Measurements from ENCODE around the gene FLNB. TPM values are rescaled to one million over a fixed set of nuclear protein-coding genes. Genes with fewer than 3 reads are reported as not detected.

Gene FLNB
- total and polyA plus RNA-seq, 2 of the 13 experiments (the other 11 are each of a cell fraction or from before 2014, with no cell fraction given), result 106 to 130 TPM

GRCh38 chr3:58009026-58009748 is 965 bp downstream of the FLNB start (continued):
- no peak for TF ChIP-seq GMEB2 (CRISPR knock-in tag; IDR thresholded peaks at IDR 0.05; ENCODE audit: low read depth)
- TF ChIP-seq HINFP (CRISPR knock-in tag; IDR thresholded peaks at IDR 0.05; ENCODE audit: low read depth), result no peak
- TF ChIP-seq ZNF773 (CRISPR knock-in tag; IDR thresholded peaks at IDR 0.05; ENCODE audit: borderline replicate concordance), result no peak
- TF ChIP-seq ZNF607 (CRISPR knock-in tag; IDR thresholded peaks at IDR 0.05; ENCODE audit: borderline replicate concordance), result 0 out of 2 replicates have a peak, but pooled peaks have one; percentile 12
- no peak for TF ChIP-seq ADNP (CRISPR knock-in tag; IDR thresholded peaks at IDR 0.05)
- TF ChIP-seq STAG1 (CRISPR knock-in tag; IDR thresholded peaks at IDR 0.05), result peak; percentile 29
- TF ChIP-seq ZBTB37 (CRISPR knock-in tag; IDR thresholded peaks at IDR 0.05), result no peak
- 0 out of 2 replicates have a peak, but pooled peaks have one; percentile 26 for TF ChIP-seq MEIS1 (CRISPR knock-in tag; IDR thresholded peaks at IDR 0.05; ENCODE audit: borderline replicate concordance)
- no peak for TF ChIP-seq MED1 (CRISPR knock-in tag; IDR thresholded peaks at IDR 0.05)
- TF ChIP-seq MLLT10 (CRISPR knock-in tag; IDR thresholded peaks at IDR 0.05), result no peak
- TF ChIP-seq KLF16 (CRISPR knock-in tag; IDR thresholded peaks at IDR 0.05), result 0 out of 4 replicates have a peak, but pooled peaks of 1 of the 2 experiments have one; percentile 1
- 0 out of 2 replicates have a peak, but pooled peaks have one; percentile 8 for TF ChIP-seq ZNF446 (CRISPR knock-in tag; IDR thresholded peaks at IDR 0.05)
- TF ChIP-seq NAIF1 (CRISPR knock-in tag; IDR thresholded peaks at IDR 0.05; ENCODE audit: borderline replicate concordance), result no peak
- no peak for TF ChIP-seq ZNF30 (CRISPR knock-in tag; IDR thresholded peaks at IDR 0.05)
- no peak for TF ChIP-seq JARID2 (CRISPR knock-in tag; IDR thresholded peaks at IDR 0.05; ENCODE audit: insufficient replicate concordance)
- TF ChIP-seq ZNF275 (CRISPR knock-in tag; IDR thresholded peaks at IDR 0.05; ENCODE audit: borderline replicate concordance), result no peak
- no peak for TF ChIP-seq HNF1A (IDR thresholded peaks at IDR 0.05; ENCODE audit: low read depth)
- no peak for TF ChIP-seq HNF1A (CRISPR knock-in tag; IDR thresholded peaks at IDR 0.05; ENCODE audit: borderline replicate concordance)
- TF ChIP-seq NFYC (CRISPR knock-in tag; IDR thresholded peaks at IDR 0.05), result no peak
